ENCODE results near the gene WBP2NL.
A peak's percentile ranks its signal among the peaks of the same experiment; 100 is the strongest.

WBP2NL gene

GRCh38 chr22:41970601-41971000, 28.0 kb upstream of the WBP2NL start:
- no peak for DNase-seq (ENCODE audit: low read depth)
- no peak overlapping the region for H3K4me3 ChIP-seq (ENCODE audit: low read depth, low read length)
- TF ChIP-seq CTCF (IDR thresholded peaks at IDR 0.05; ENCODE audit: control insufficient read depth, extremely low read depth, insufficient read depth) = no peak

DNA sequence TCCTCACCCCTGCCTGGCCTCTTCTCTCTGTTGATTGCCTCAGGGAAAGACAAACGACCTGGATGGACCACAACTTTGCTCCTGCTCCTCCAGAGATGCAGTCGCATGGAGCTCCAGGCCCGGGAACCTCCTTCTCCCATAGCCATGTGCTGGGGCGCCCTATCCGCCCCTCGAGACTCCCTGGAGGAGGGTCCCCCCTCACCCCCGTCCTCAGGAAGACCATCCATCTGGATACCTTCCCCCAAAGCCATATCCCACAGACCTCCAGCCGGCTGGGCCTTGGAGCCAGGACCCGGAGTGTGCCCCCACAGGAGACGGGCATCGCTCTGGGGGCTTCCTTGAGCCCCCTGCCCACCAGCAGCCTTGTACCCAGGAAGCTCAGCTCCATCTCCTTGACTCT, 27.2 kb upstream of the WBP2NL start:
- no peak for DNase-seq (ENCODE audit: low read depth)
- no peak overlapping the region for H3K4me3 ChIP-seq (ENCODE audit: low read depth, low read length)
- no peak for TF ChIP-seq CTCF (IDR thresholded peaks at IDR 0.05; ENCODE audit: control insufficient read depth, extremely low read depth, insufficient read depth)

DNA sequence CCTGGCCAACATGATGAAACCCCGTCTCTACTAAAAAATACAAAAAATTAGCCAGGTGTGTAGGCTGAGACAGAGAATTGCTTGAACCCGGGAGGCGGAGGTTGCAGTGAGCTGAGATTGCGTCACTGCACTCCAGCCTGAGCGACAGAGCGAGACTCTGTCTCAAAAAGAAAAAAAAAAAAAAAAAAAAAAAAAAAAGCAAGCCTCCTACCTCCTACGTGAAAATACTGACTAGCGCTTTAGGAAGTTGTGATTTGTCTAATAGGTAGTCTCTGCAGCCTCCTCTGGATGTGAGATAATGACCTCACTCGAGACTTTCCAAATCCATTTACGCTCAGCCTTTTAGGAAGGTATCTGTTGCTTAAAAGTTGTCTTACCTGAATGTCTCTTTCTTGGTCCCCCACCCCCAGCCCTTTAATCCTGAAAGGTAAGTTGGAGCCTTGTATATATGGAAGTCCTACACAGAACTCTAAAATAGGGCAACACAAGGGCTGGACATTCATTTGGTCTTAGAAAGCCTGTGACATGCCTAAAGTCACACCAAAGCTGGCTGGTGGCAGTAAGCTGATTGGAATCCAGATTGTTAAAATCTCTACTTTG, 23.8 kb upstream of the WBP2NL start:
- H3K4me3 ChIP-seq (ENCODE audit: low read depth, low read length) = no peak overlapping the region
- DNase-seq (ENCODE audit: low read depth) = no peak
- no peak for TF ChIP-seq CTCF (IDR thresholded peaks at IDR 0.05; ENCODE audit: control insufficient read depth, extremely low read depth, insufficient read depth)

DNA sequence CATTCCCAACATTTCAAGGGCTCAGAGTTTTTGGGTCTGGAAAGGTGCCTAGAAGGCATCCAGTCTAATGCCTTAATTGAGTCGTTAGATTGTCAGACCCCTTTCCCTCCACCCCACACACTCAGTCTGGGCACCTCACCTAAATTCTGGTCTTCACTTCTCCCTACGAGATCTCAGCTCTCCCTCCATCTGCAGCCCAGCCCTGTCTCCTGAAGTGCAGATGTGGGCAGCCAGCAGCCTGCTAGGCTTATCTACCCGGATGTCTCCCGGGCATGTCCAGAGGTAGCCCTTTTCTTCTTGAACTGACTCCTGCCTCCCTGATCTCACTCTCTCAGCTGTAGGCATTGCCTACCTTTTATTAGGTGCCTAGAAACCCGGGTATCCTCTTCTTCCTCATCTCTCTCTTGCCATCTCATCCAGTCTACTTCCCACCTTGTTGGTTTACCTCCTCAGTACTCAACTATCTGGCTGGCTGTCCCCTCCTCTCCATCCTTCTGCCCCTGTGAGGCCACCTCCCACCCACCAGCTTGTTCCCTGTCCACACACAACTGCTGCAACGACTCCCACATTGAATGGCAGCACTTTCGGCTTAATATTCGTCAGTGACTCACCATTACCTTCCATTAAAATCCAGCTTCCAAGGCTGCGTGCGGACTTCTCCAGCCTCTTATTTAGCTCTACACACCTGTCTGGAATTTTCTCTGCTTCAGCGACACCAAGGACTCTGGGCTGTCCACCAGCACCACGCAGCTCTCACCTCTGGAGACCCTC, 23.1 kb upstream of the WBP2NL start:
- no peak for TF ChIP-seq CTCF (IDR thresholded peaks at IDR 0.05; ENCODE audit: control insufficient read depth, extremely low read depth, insufficient read depth)
- DNase-seq (ENCODE audit: low read depth) = no peak
- H3K4me3 ChIP-seq (ENCODE audit: low read depth, low read length) = peak overlapping the region; percentile 66

DNA sequence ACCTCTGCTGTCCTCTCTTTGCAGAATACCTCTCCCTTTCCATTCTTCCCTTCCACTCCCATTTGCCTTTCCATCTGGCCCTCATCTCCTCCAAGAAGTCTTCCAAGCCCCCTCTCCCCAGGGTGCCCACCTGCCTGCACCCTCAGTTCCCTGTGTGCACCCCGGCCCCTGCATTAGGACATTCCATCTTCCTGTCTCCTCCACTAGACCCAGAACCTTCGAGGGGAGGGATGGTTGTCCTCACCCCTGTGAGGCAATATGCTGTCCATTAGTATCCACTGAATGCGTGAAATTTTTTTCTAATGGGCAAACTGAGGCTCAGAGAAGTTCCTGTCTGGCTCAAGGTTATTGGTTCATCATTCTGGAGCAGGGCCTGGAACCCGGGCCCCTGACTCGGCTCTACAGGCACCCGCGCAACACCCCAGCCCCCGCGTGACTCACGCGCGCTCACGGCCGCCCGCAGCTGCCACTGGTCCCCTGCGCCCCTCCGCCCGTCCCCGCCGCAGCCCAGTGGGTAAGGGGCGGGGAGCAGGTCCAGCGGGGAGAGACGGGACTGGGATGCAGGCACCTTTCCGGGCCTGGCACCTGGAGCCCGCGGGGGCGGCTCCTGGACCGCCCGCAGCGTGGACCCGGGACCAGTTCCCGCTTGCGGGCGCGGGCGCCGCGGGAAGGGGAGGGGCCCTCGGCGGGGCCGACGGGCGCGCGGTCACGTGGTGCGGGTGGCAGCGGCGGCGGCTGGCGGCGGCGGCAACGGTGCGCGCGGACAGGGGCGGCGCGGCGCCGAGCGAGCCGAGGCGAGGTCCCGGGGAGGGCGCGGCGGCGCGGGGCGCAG, 22.3 kb upstream of the WBP2NL start:
- DNase-seq (ENCODE audit: low read depth) = no peak
- peak overlapping the region; percentile 66 for H3K4me3 ChIP-seq (ENCODE audit: low read depth, low read length)
- no peak for TF ChIP-seq CTCF (IDR thresholded peaks at IDR 0.05; ENCODE audit: control insufficient read depth, extremely low read depth, insufficient read depth)

DNA sequence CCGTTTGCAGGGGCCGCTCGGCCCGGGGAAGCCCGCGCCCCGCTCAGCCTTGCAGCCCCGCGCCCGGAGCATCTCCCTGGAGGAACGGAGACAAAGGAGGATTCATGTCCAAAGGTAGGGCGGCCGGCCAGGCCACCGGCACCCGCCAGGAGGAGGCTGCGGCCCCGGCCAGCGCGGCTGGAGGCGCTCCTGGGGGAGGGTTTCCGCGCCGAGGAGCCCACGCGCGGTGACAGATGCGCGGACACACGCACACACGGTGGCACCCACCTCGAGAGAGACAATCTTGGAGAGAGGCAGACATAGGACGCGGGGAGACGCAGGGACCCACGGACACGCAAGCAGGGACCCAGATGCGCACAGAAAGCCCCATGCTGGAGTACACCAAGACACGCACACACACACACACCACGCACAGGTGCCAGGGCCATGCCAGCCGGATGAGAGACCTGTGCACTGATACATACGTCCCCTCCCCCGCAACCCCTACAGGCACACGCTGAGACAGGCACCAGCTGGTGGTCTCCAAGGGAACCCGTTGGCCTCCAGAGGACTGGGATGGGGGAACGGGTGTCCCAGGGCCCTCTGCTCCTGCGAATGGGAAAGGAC, 21.5 kb upstream of the WBP2NL start:
- peak overlapping the region; percentile 66 for H3K4me3 ChIP-seq (ENCODE audit: low read depth, low read length)
- no peak for TF ChIP-seq CTCF (IDR thresholded peaks at IDR 0.05; ENCODE audit: control insufficient read depth, extremely low read depth, insufficient read depth)

More for the DNA sequence above, 21.5 kb upstream of the WBP2NL start:
- DNase-seq (ENCODE audit: low read depth) = no peak

All from LNCaP clone FGC (cell line).